ENCODE results near the gene OBSCN. TPM values are rescaled to one million over a fixed set of nuclear protein-coding genes. Genes with fewer than 3 reads are reported as not detected.

The OBSCN gene
- total and polyA plus RNA-seq, 2 of the 4 experiments (the other 2 are of a cell fraction), result 4.1 to 9.5 TPM

- H3K56ac ChIP-seq (ENCODE audit: extremely low read depth, insufficient read depth, low read length), result no peak overlapping the region
- peaks cover 10% of the 10 kb centered on the region; the same call in 1 of the 2 replicates for H3K4me1 ChIP-seq (ENCODE audit: control insufficient read depth, insufficient read depth, low read length)
- H3K4me3 ChIP-seq (ENCODE audit: insufficient read depth, low read depth, low read length), result peak overlapping the region; percentile 29
- H3K27ac ChIP-seq (ENCODE audit: insufficient read depth, low read length), result no peak overlapping the region
- TF ChIP-seq MAFK (IDR thresholded peaks at IDR 0.05; ENCODE audit: low read depth, low read length), result no peak
- no peak for TF ChIP-seq CHD1 (IDR thresholded peaks at IDR 0.05; ENCODE audit: low read depth, low read length)
- no peak for TF ChIP-seq CEBPB (IDR thresholded peaks at IDR 0.05; ENCODE audit: low read depth, low read length)
- TF ChIP-seq RAD21 (IDR thresholded peaks at IDR 0.05; ENCODE audit: low read length), result no peak
- TF ChIP-seq ELK1 (IDR thresholded peaks at IDR 0.05; ENCODE audit: borderline replicate concordance, low read depth, low read length), result no peak
- no peak for TF ChIP-seq POLR2A (IDR thresholded peaks at IDR 0.05; ENCODE audit: low read depth, low read length)
- no peak for TF ChIP-seq RFX5 (IDR thresholded peaks at IDR 0.05; ENCODE audit: low read depth, low read length)
- TF ChIP-seq MAZ (IDR thresholded peaks at IDR 0.05; ENCODE audit: borderline replicate concordance, low read depth, low read length), result no peak
- no peak for TF ChIP-seq SMC3 (IDR thresholded peaks at IDR 0.05; ENCODE audit: low read depth, low read length)
- no peak for TF ChIP-seq RCOR1 (IDR thresholded peaks at IDR 0.05; ENCODE audit: insufficient replicate concordance, low read length)
- no peak for TF ChIP-seq USF2 (IDR thresholded peaks at IDR 0.05; ENCODE audit: low read depth, low read length)
- no peak for TF ChIP-seq NFE2L2 (IDR thresholded peaks at IDR 0.05; ENCODE audit: low read depth, low read length)
- no peak for TF ChIP-seq MXI1 (IDR thresholded peaks at IDR 0.05; ENCODE audit: borderline replicate concordance, low read depth, low read length)
- H3K9ac ChIP-seq (ENCODE audit: low read depth, low read length), result no peak overlapping the region
- no peak overlapping the region; a peak in 1 of 4 replicates for H4K8ac ChIP-seq (ENCODE audit: low read depth in 2 of 2, low read length in 2 of 2)
- ChIA-PET CTCF (no interaction called here), POLR2A (ENCODE audit: unreplicated experiment) (no interaction called here)
- in situ Hi-C loops (cut with MboI; ENCODE audit: low sequenced_read_pairs), result no loop called here
- peaks cover 0 to 13% of the 10 kb centered on the region in 2 experiments; a peak in 2 of 4 replicates for H3K79me1 ChIP-seq (ENCODE audit: low read depth in 1 of 2, low read length in 2 of 2)
- 24% methylated on average over 36 of the region's 66 CpGs; no CpG with 5 or more reads in 1 of the 2 experiments for WGBS, 2 experiments (ENCODE audit: extremely low coverage in 2 of 2, insufficient read length in 1 of 2)
- peak overlapping the region; percentile 70 for H3K4me2 ChIP-seq (ENCODE audit: low read depth, low read length)
- peaks cover 11% of the 10 kb centered on the region; the same call in 1 of the 2 replicates for H3K36me3 ChIP-seq (ENCODE audit: control insufficient read depth, insufficient read depth, low read length)
- no peak overlapping the region for H3K18ac ChIP-seq (ENCODE audit: low read depth, low read length)
- peaks cover 5% of the 10 kb centered on the region; the same call in 1 of the 2 replicates for H4K20me1 ChIP-seq (ENCODE audit: insufficient read depth, low read length)
- H2AK9ac ChIP-seq (replicated peaks; ENCODE audit: low read depth, low read length, poor library complexity), result peak overlapping the region; percentile 50
- dilution Hi-C loops (cut with HindIII; ENCODE audit: low sequenced_read_pairs, unreplicated experiment), result no loop called here
- no peak overlapping the region for H2BK20ac ChIP-seq (ENCODE audit: low read depth, low read length)
- intact Hi-C loops (cut with micrococcal nuclease), result loop anchor here (5.0 kb wide), 1 partner anchor 245 kb away; a partner anchor contains a TSS
- no peak overlapping the region for H4K91ac ChIP-seq (ENCODE audit: insufficient read depth, low read depth, low read length)
- peak overlapping the region; percentile 86 for H2AFZ ChIP-seq (replicated peaks; ENCODE audit: low read length, poor library complexity)
- no peak overlapping the region for H3K14ac ChIP-seq (replicated peaks; ENCODE audit: low read depth, low read length)
- H3K9me1 ChIP-seq (ENCODE audit: insufficient read depth, low read length), result peaks cover 4% of the 10 kb centered on the region; the same call in 1 of the 2 replicates
- peak overlapping the region; percentile 15; the same call in 1 of the 2 replicates for H2AK5ac ChIP-seq (ENCODE audit: low read depth, low read length)
- H3K4ac ChIP-seq (ENCODE audit: low read depth, low read length), result no peak overlapping the region
- H2BK120ac ChIP-seq (ENCODE audit: low read depth, low read length), result no peak overlapping the region; the same call in 1 of the 2 replicates
- DNase-seq, result no peak
- ATAC-seq (ENCODE audit: low read depth), result no peak
- no peaks in the 10 kb centered on the region for H3K9me3 ChIP-seq (ENCODE audit: control insufficient read depth, insufficient read depth, low read length)
- H2BK15ac ChIP-seq (ENCODE audit: low read depth, low read length), result no peak overlapping the region
- no TSS peak for BruUV-seq (replicated peaks)
- H3K27me3 ChIP-seq (ENCODE audit: control insufficient read depth, insufficient read depth, low read length), result no peaks in the 10 kb centered on the region; the same call in 1 of the 2 replicates
- H4K5ac ChIP-seq (ENCODE audit: low read depth, low read length), result no peak overlapping the region; the same call in 1 of the 2 replicates
- H3K23ac ChIP-seq (ENCODE audit: low read depth, low read length), result 0 out of 2 replicates have a peak overlapping the region, but pooled peaks have one; percentile 15
- no peak overlapping the region for H2BK5ac ChIP-seq (ENCODE audit: low read depth, low read length, poor library complexity, severe bottlenecking)
Observed at GRCh38 chr1:228212415-228212965, 4.6 kb downstream of the OBSCN start.
